ENCODE results near the gene ACVR1C. TPM values are rescaled to one million over a fixed set of nuclear protein-coding genes. Genes with fewer than 3 reads are reported as not detected.

The ACVR1C gene
- total RNA-seq, 1 experiment from 2014 or later = 0.40 TPM

GRCh38 chr2:157504623-157505022 is 124.0 kb downstream of the ACVR1C start:
- H3K79me2 ChIP-seq (ENCODE audit: low read length) = no peaks in the 10 kb centered on the region
- intact Hi-C loops (cut with micrococcal nuclease) = no loop called here
- no peak overlapping the region for H3K9ac ChIP-seq (ENCODE audit: low read length)
- BruUV-seq (replicated peaks) = no TSS peak
- ChIA-PET POLR2A (ENCODE audit: unreplicated experiment) (no interaction called here), CTCF (no interaction called here)
- DNase-seq (no peak), ATAC-seq (no peak)
- no peaks in the 10 kb centered on the region for H4K20me1 ChIP-seq (ENCODE audit: low read length)
- H3K36me3 ChIP-seq (ENCODE audit: low read depth, low read length) = no peaks in the 10 kb centered on the region
- 0 out of 2 replicates have a peak, but pooled peaks cover 6% of the 10 kb centered on the region for H3K27me3 ChIP-seq (ENCODE audit: low read length)
- TF ChIP-seq EZH2 (IDR thresholded peaks at IDR 0.05; ENCODE audit: low read length, unreplicated experiment) (no peak), EZH2phosphoT487 (IDR thresholded peaks at IDR 0.05; ENCODE audit: borderline replicate concordance, low read length) (no peak), CTCF (conservative IDR thresholded peaks at IDR 0.05; ENCODE audit: low read depth, low read length) (no peak)
- H3K4me2 ChIP-seq (ENCODE audit: low read length) = no peak overlapping the region
- no peaks in the 10 kb centered on the region for H3K9me2 ChIP-seq (replicated peaks; ENCODE audit: low read length)
- H3K4me3 ChIP-seq (ENCODE audit: low read length) = no peak overlapping the region
- no peaks in the 10 kb centered on the region for H3K9me3 ChIP-seq (ENCODE audit: low read length)
- no peak overlapping the region for H3K27ac ChIP-seq (ENCODE audit: low read length)
- no peak overlapping the region for H2AFZ ChIP-seq (ENCODE audit: low read length)
- H3K4me1 ChIP-seq (ENCODE audit: insufficient read depth, low read length) = no peaks in the 10 kb centered on the region
- no peaks in the 10 kb centered on the region for H3F3A ChIP-seq (ENCODE audit: low read length, unreplicated experiment)

- no peaks in the 10 kb centered on the region for H3K36me3 ChIP-seq (ENCODE audit: low read depth, low read length)
- H3K79me2 ChIP-seq (ENCODE audit: low read length) = no peaks in the 10 kb centered on the region
- intact Hi-C loops (cut with micrococcal nuclease) = no loop called here
- no peaks in the 10 kb centered on the region for H3K9me2 ChIP-seq (replicated peaks; ENCODE audit: low read length)
- no peak overlapping the region for H3K27ac ChIP-seq (ENCODE audit: low read length)
- H4K20me1 ChIP-seq (ENCODE audit: low read length) = no peaks in the 10 kb centered on the region
- 0 out of 2 replicates have a peak, but pooled peaks cover under 1% of the 10 kb centered on the region for H3K27me3 ChIP-seq (ENCODE audit: low read length)
- ATAC-seq = no peak
- H3F3A ChIP-seq (ENCODE audit: low read length, unreplicated experiment) = no peaks in the 10 kb centered on the region
- H3K9me3 ChIP-seq (ENCODE audit: low read length) = no peaks in the 10 kb centered on the region
- TF ChIP-seq EZH2 (IDR thresholded peaks at IDR 0.05; ENCODE audit: low read length, unreplicated experiment) (no peak), EZH2phosphoT487 (IDR thresholded peaks at IDR 0.05; ENCODE audit: borderline replicate concordance, low read length) (no peak), CTCF (conservative IDR thresholded peaks at IDR 0.05; ENCODE audit: low read depth, low read length) (no peak)
- no peak for DNase-seq
- no peak overlapping the region for H3K4me3 ChIP-seq (ENCODE audit: low read length)
- CTCF ChIA-PET = no interaction called here
- H3K9ac ChIP-seq (ENCODE audit: low read length) = no peak overlapping the region
- POLR2A ChIA-PET (ENCODE audit: unreplicated experiment) = no interaction called here
- H2AFZ ChIP-seq (ENCODE audit: low read length) = no peak overlapping the region
- H3K4me1 ChIP-seq (ENCODE audit: insufficient read depth, low read length) = no peaks in the 10 kb centered on the region
- H3K4me2 ChIP-seq (ENCODE audit: low read length) = no peak overlapping the region
- no TSS peak for BruUV-seq (replicated peaks)
These were observed 127.6 kb downstream of the ACVR1C start for GRCh38 chr2:157501026-157501425.

GRCh38 chr2:157500334-157500733 is 128.3 kb downstream of the ACVR1C start:
- Histone ChIP-seq H3K27me3 (ENCODE audit: low read length) (no peaks in the 10 kb centered on the region), H3K9me2 (replicated peaks; ENCODE audit: low read length) (no peaks in the 10 kb centered on the region)

More at GRCh38 chr2:157500334-157500733, 128.3 kb downstream of the ACVR1C start:
- Histone ChIP-seq H3K9me3 (ENCODE audit: low read length) (no peaks in the 10 kb centered on the region), H3K79me2 (ENCODE audit: low read length) (no peaks in the 10 kb centered on the region), H3K27ac (ENCODE audit: low read length) (no peak overlapping the region), H2AFZ (ENCODE audit: low read length) (no peak overlapping the region), H3F3A (ENCODE audit: low read length, unreplicated experiment) (no peaks in the 10 kb centered on the region), H3K4me2 (ENCODE audit: low read length) (no peak overlapping the region), H4K20me1 (ENCODE audit: low read length) (no peaks in the 10 kb centered on the region), H3K4me1 (ENCODE audit: insufficient read depth, low read length) (no peaks in the 10 kb centered on the region), H3K9ac (ENCODE audit: low read length) (no peak overlapping the region), H3K4me3 (ENCODE audit: low read length) (no peak overlapping the region), H3K36me3 (ENCODE audit: low read depth, low read length) (no peaks in the 10 kb centered on the region)
- DNase-seq (no peak), ATAC-seq (0 out of 2 replicates have a peak, but pooled peaks have one; percentile 33)
- TF ChIP-seq CTCF (conservative IDR thresholded peaks at IDR 0.05; ENCODE audit: low read depth, low read length) = no peak
- no peak for TF ChIP-seq EZH2 (IDR thresholded peaks at IDR 0.05; ENCODE audit: low read length, unreplicated experiment)
- no peak for TF ChIP-seq EZH2phosphoT487 (IDR thresholded peaks at IDR 0.05; ENCODE audit: borderline replicate concordance, low read length)
- intact Hi-C loops (cut with micrococcal nuclease) = no loop called here
- ChIA-PET POLR2A (ENCODE audit: unreplicated experiment) (no interaction called here), CTCF (no interaction called here)
- no TSS peak for BruUV-seq (replicated peaks)
